NT2/D1 (cell line): ENCODE measurements around the gene VPS33A.

Experiments used
- DNase-seq: peaks from one replicate; pipeline ENCODE4 v3.0.0-alpha.2; 2011; ENCODE audit warnings: low read depth, low spot score
- H3K27me3 ChIP-seq: 2 replicates; pipeline ENCODE4 v1.6.0; 2011; ENCODE audit warnings: mild to moderate bottlenecking; ENCODE audit not compliant: insufficient read length, insufficient read depth
- H3K36me3 ChIP-seq: 2 replicates; pipeline ENCODE4 v1.6.1; 2011; ENCODE audit warnings: mild to moderate bottlenecking, low read length, mixed read lengths; ENCODE audit not compliant: insufficient read depth, insufficient read length
- H3K4me1 ChIP-seq: 2 replicates; pipeline ENCODE4 v1.5.1; 2011; ENCODE audit not compliant: insufficient read depth, insufficient read length
- H3K4me3 ChIP-seq: 2 replicates; pipeline ENCODE4 v1.5.1; 2011; ENCODE audit warnings: low read depth; ENCODE audit not compliant: insufficient read length
- H3K9ac ChIP-seq: 2 replicates; pipeline ENCODE4 v1.6.0; 2011; ENCODE audit warnings: low read depth; ENCODE audit not compliant: insufficient read length
- H3K9me3 ChIP-seq: 2 replicates; pipeline ENCODE4 v1.5.1; 2011; ENCODE audit warnings: mild to moderate bottlenecking, low read length; ENCODE audit not compliant: insufficient read depth
- SUZ12 ChIP-seq: IDR thresholded peaks from 2 replicates; pipeline ENCODE4 v1.6.1; 2011; ENCODE audit not compliant: insufficient read length, insufficient read depth; ENCODE audit errors: extremely low read depth
- YY1 ChIP-seq: IDR thresholded peaks from 2 replicates; pipeline ENCODE4 v1.6.1; 2011; ENCODE audit not compliant: insufficient read length, insufficient read depth
- ZNF274 ChIP-seq: IDR thresholded peaks from 2 replicates; pipeline ENCODE4 v1.6.1; 2011; ENCODE audit warnings: mild to moderate bottlenecking, low read depth, low read length

The VPS33A gene

DNA sequence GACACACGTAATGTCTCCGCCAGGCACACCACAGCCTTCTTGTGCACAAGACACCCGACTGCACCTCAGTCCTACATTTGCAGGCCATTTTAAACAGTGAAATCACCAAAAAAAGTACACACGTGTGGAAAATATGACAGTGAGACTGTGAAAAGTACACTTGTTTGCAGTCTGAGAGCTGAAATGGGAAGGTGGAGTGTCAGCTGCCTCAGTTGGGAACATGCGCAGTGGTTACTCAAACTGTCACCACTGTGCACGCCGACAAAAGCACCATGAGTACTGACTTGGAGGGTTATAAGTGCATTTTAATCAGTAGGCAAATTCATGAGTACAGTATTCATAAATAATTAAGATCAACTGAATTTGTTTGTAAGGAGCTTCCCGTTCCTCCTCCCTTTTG, 15.8 kb downstream of the VPS33A start:
- Histone ChIP-seq H3K27me3 (no peaks in the 10 kb centered on the region), H3K9me3 (no peaks in the 10 kb centered on the region), H3K4me1 (no peaks in the 10 kb centered on the region), H3K36me3 (peaks cover 34% of the 10 kb centered on the region), H3K4me3 (no peak overlapping the region), H3K9ac (no peak overlapping the region)
- no peak for TF ChIP-seq YY1
- no peak for TF ChIP-seq SUZ12
- no peak for TF ChIP-seq ZNF274
- DNase-seq = no peak

DNA sequence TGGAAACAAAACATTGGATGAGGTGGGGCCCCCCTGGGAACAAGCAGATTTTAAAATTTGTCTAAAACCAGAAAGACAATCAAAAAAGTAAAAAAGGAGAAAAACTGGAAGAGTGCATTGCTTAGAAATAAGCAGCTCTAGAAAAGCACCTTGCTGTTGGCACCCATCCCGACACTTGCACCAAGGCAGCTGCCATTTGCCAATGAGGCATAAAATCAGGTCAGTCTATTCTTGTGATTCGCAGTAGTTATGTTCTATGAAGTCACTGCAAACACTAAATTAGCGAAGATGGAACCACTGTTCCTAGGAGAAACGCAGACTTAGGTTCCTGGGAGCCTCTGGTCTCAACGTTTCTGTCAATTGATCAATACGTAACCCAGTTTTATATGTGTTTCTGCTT, 16.2 kb downstream of the VPS33A start:
- no peak overlapping the region for H3K4me3 ChIP-seq
- H3K36me3 ChIP-seq = peaks cover 34% of the 10 kb centered on the region
- no peaks in the 10 kb centered on the region for H3K27me3 ChIP-seq
- H3K9me3 ChIP-seq = no peaks in the 10 kb centered on the region
- no peak for DNase-seq
- TF ChIP-seq YY1 (no peak), ZNF274 (no peak), SUZ12 (no peak)
- H3K9ac ChIP-seq = no peak overlapping the region
- no peaks in the 10 kb centered on the region for H3K4me1 ChIP-seq

DNA sequence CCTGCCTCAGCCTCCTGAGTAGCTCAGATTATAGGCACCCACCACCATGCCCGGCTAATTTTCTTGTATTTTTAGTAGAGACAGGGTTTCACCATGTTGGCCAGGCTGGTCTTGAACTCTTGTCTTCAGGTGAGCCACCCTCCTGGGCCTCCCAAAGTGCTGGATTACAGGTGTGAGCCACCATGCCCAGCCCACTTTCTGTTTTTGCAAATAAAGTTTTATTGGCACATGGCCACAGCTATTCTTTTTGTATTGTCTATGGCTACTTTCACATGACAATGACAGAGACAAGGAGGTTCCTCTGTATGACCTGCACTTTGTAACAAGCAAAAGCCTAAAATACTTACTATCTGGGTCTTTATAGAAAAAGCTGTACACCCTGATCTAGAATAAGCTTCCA, 20.7 kb downstream of the VPS33A start:
- no peak for DNase-seq
- no peaks in the 10 kb centered on the region for H3K27me3 ChIP-seq
- H3K36me3 ChIP-seq = peaks cover 47% of the 10 kb centered on the region
- no peaks in the 10 kb centered on the region for H3K9me3 ChIP-seq
- H3K4me3 ChIP-seq = no peak overlapping the region
- H3K9ac ChIP-seq = no peak overlapping the region
- no peak for TF ChIP-seq YY1
- no peak for TF ChIP-seq ZNF274
- no peak for TF ChIP-seq SUZ12
- H3K4me1 ChIP-seq = no peaks in the 10 kb centered on the region

DNA sequence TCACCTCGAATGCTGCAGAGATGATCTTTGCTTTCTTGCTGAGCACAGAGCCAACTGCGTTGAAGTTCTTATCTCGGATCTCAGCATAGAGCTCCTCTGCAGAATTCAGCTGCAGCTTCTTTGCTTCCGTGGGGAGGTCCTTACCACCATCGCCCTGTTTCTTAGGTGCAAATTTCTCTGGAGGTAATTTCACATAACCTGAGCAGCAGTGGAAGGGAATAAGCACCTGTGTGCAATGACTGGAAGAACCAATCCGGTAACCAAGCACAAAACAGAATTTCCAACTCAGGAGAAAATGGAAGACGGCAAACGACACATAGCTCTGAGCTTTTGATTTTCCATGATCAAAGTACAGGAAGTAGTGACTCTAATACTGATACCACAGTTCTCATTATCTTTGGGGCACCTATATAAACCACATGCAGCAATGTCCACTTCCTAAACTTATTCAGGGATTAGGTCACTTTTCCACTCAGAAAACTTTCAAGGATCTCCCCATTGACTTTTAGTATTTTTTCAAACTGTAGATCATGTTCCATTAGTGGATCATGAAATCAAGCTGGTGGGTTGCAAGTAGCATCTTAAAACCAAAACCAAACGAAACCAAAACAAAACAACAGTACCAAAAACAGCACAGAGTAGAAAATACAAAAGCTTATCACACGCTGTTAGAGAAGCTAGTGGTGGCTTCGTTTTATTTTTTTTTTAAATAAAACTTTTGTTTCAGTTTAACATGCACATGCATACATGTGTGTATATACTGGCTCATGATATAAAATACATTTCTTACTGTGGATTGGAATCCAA, 21.5 kb downstream of the VPS33A start:
- no peak for DNase-seq
- no peaks in the 10 kb centered on the region for H3K27me3 ChIP-seq
- H3K4me1 ChIP-seq = no peaks in the 10 kb centered on the region
- no peak for TF ChIP-seq YY1
- no peak for TF ChIP-seq SUZ12
- no peak for TF ChIP-seq ZNF274
- H3K9ac ChIP-seq = no peak overlapping the region
- H3K9me3 ChIP-seq = no peaks in the 10 kb centered on the region
- H3K4me3 ChIP-seq = no peak overlapping the region
- H3K36me3 ChIP-seq = peaks cover 43% of the 10 kb centered on the region

DNA sequence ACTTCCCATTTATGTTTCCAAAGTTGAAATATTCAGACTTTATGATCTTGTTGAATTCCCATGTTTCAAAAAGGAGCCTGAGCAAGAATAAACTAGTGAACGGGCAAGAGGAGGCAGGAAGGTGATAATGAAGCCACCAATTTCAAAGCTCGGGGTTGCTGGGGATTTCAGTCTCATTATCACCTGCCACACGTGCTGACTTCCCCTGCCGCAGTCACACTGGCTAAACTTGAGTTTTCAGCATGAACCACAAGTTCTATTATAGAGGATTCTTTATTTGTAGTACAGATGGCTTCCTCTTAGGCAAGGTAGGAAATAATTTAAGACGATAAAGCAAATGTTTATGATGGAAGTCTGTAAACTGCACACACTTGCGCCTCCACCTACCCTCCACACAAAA, 22.3 kb downstream of the VPS33A start:
- Histone ChIP-seq H3K4me3 (no peak overlapping the region), H3K27me3 (no peaks in the 10 kb centered on the region), H3K9me3 (no peaks in the 10 kb centered on the region), H3K9ac (no peak overlapping the region), H3K4me1 (no peaks in the 10 kb centered on the region), H3K36me3 (peaks cover 39% of the 10 kb centered on the region)
- no peak for DNase-seq
- TF ChIP-seq ZNF274 (no peak), SUZ12 (no peak), YY1 (no peak)

DNA sequence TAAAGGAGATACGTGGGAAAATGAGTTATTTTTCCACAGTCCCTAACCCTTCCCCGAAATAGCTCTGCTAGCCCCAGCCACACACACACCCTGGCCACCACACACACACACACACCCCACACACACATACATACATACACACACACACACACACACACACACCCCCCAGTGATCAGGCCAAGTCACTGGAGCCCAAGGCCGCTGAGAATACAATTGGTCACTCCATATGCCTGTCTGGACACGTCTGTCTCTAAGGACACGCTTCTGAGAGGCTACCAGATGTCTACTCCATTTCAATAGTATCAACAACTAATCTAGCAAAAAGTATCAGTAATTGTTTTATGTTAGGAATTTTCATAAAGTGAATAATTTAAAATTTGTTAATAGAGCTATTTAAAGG, 27.4 kb downstream of the VPS33A start:
- TF ChIP-seq YY1 (no peak), ZNF274 (no peak), SUZ12 (no peak)
- Histone ChIP-seq H3K9me3 (no peaks in the 10 kb centered on the region), H3K36me3 (peaks cover 60% of the 10 kb centered on the region), H3K4me1 (no peaks in the 10 kb centered on the region), H3K27me3 (no peaks in the 10 kb centered on the region), H3K9ac (no peak overlapping the region), H3K4me3 (no peak overlapping the region)
- DNase-seq = no peak

DNA sequence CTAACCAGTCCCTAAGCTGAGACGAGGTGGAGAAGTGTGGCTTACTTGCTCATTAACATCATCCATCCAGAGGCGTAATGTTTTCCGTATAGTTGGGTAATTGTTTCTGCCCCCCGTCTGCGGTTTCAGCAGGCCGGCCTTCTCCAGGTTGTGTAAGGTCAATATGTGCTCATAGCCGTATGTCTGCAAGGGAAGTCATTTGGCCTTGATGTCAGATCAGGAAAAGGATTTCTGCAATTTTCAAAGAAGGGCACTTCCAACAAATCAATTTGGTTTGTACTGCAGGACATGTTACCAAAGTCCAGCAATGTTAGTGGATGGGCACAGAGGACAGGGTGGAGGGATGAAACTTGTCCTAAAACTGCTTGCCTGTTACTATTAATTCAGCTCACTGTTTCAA, 30.6 kb downstream of the VPS33A start:
- Histone ChIP-seq H3K4me3 (no peak overlapping the region), H3K4me1 (no peaks in the 10 kb centered on the region), H3K9me3 (no peaks in the 10 kb centered on the region), H3K36me3 (peaks cover 76% of the 10 kb centered on the region), H3K9ac (no peak overlapping the region), H3K27me3 (no peaks in the 10 kb centered on the region)
- no peak for DNase-seq
- no peak for TF ChIP-seq SUZ12
